Activated CD8-positive, alpha-beta T cell treated with anti-CD3 and anti-CD28 coated beads for 36 hours (primary cell): ENCODE data around the gene LCN9. TPM values are rescaled to one million over a fixed set of nuclear protein-coding genes. Genes with fewer than 3 reads are reported as not detected.

ENCODE experiments used
- ATAC-seq: fragments of 200-7000 bp; cut with Tn5 transposase; one replicate; pipeline ENCODE4 v1.10.0; 2021; ENCODE audit warnings: mild to moderate bottlenecking, moderate library complexity
- CTCF ChIA-PET: fragments of 350-600 bp; sonication (Branson Sonifier 250); formaldehyde crosslinking; loops from one replicate; lab custom pipeline; 2021; ENCODE audit warnings: antibody characterized with exemption; lab: Charles Lee
- POLR2A ChIA-PET: fragments of 350-600 bp; sonication (Branson Sonifier 250); formaldehyde crosslinking; loops from one replicate; lab custom pipeline; 2021; ENCODE audit warnings: antibody characterized with exemption; lab: Charles Lee
- DNase-seq: peaks from one replicate; pipeline ENCODE4 v3.0.0-alpha.2; 2020
- H3K27ac Mint-ChIP-seq: one replicate; pipeline ENCODE4 v1.8.0; 2021; ENCODE audit warnings: mild to moderate bottlenecking, mixed read lengths
- H3K27me3 Mint-ChIP-seq: one replicate; pipeline ENCODE4 v1.8.0; 2021; ENCODE audit warnings: mixed read lengths
- H3K36me3 Mint-ChIP-seq: one replicate; pipeline ENCODE4 v1.8.0; 2021; ENCODE audit warnings: low read depth, mixed read lengths
- H3K4me1 Mint-ChIP-seq: one replicate; pipeline ENCODE4 v1.8.0; 2021; ENCODE audit warnings: low read depth, mixed read lengths
- H3K4me3 Mint-ChIP-seq: one replicate; pipeline ENCODE4 v1.8.0; 2021; ENCODE audit warnings: mild to moderate bottlenecking, moderate library complexity, mixed read lengths
- H3K9me3 Mint-ChIP-seq: one replicate; pipeline ENCODE4 v1.8.0; 2021; ENCODE audit warnings: mixed read lengths
- CTCF ChIP-seq: fragments of 200-600 bp; IDR thresholded peaks from one replicate; pipeline ENCODE4 v1.8.0; 2022; ENCODE audit warnings: antibody characterized with exemption, mild to moderate bottlenecking
- intact Hi-C: fragments of 100-400 bp; cut with micrococcal nuclease; formaldehyde crosslinking; loops from one replicate; pipeline ENCODE4 v1.10.0; 2022
- total RNA-seq, 2 experiments: library from RNA; stranded (reverse); gene quantifications; one replicate each; pipeline ENCODE4 v1.2.3, GENCODE V29; 2021

LCN9 gene
- total RNA-seq, 2 experiments from 2014 or later = not detected

GRCh38 chr9:135701959-135702721, 39.0 kb downstream of the LCN9 start, which contains the start of gene KCNT1:
KCNT1 (plus strand) TSS chr9:135702185; CDS start chr9:135702259, 74 bp downstream.
- no peak within 1 kb of the TSS for H3K4me3 Mint-ChIP-seq

GRCh38 chr9:135703726-135704125, 40.6 kb downstream of the LCN9 start:
- Mint-ChIP-seq H3K36me3 (no peaks in the 10 kb centered on the region), H3K27ac (no peak overlapping the region), H3K27me3 (peaks cover 14% of the 10 kb centered on the region), H3K4me1 (no peaks in the 10 kb centered on the region), H3K9me3 (no peaks in the 10 kb centered on the region), H3K4me3 (no peak overlapping the region)
- ChIA-PET POLR2A (interaction anchor here (1.0 kb wide), 1 partner anchor 12 kb away, joined by 3 read pairs; no protein-coding TSS in a partner anchor), CTCF (no interaction called here)
- intact Hi-C loops = no loop called here
- ATAC-seq (no peak), DNase-seq (no peak)
- no peak for TF ChIP-seq CTCF

More at GRCh38 chr9:135701959-135702721, 39.0 kb downstream of the LCN9 start, which contains the start of gene KCNT1:
- POLR2A ChIA-PET = no interaction called here
- CTCF ChIA-PET = interaction anchor here (0.7 to 1.1 kb wide), 3 partner anchors 13 to 1455 kb away, joined by 3 read pairs; no protein-coding TSS in a partner anchor
- TF ChIP-seq CTCF = peak; percentile 93
- ATAC-seq (peak; percentile 84), DNase-seq (peak; percentile 65)
- Mint-ChIP-seq H3K27ac (no peak within 1 kb of the TSS), H3K36me3 (no peaks in the 10 kb centered on the region), H3K4me1 (no peaks in the 10 kb centered on the region), H3K27me3 (peaks cover 14% of the 10 kb centered on the region), H3K9me3 (no peaks in the 10 kb centered on the region)
- intact Hi-C loops = no loop called here

GRCh38 chr9:135704483-135704882, 41.4 kb downstream of the LCN9 start:
- ATAC-seq (no peak), DNase-seq (no peak)
- no peak overlapping the region for H3K27ac Mint-ChIP-seq
- TF ChIP-seq CTCF = no peak
- H3K36me3 Mint-ChIP-seq = no peaks in the 10 kb centered on the region
- H3K4me1 Mint-ChIP-seq = no peaks in the 10 kb centered on the region
- ChIA-PET CTCF (no interaction called here), POLR2A (interaction anchor here (1.0 kb wide), 1 partner anchor 11 kb away, joined by 3 read pairs; no protein-coding TSS in a partner anchor)
- intact Hi-C loops = no loop called here
- peaks cover 14% of the 10 kb centered on the region for H3K27me3 Mint-ChIP-seq
- no peak overlapping the region for H3K4me3 Mint-ChIP-seq
- no peaks in the 10 kb centered on the region for H3K9me3 Mint-ChIP-seq

GRCh38 chr9:135705376-135705775, 42.3 kb downstream of the LCN9 start:
- no peak for ATAC-seq
- Mint-ChIP-seq H3K36me3 (no peaks in the 10 kb centered on the region), H3K27me3 (peaks cover 12% of the 10 kb centered on the region), H3K4me3 (no peak overlapping the region), H3K9me3 (no peaks in the 10 kb centered on the region), H3K4me1 (no peaks in the 10 kb centered on the region), H3K27ac (no peak overlapping the region)
- ChIA-PET CTCF (no interaction called here), POLR2A (no interaction called here)
- intact Hi-C loops = no loop called here
- no peak for DNase-seq
- TF ChIP-seq CTCF = no peak

GRCh38 chr9:135706288-135706687, 43.2 kb downstream of the LCN9 start:
- H3K9me3 Mint-ChIP-seq = no peaks in the 10 kb centered on the region
- ChIA-PET POLR2A (no interaction called here), CTCF (no interaction called here)
- H3K27me3 Mint-ChIP-seq = peaks cover 8% of the 10 kb centered on the region
- H3K27ac Mint-ChIP-seq = no peak overlapping the region
- intact Hi-C loops = no loop called here
- no peak for ATAC-seq
- H3K4me1 Mint-ChIP-seq = no peaks in the 10 kb centered on the region
- H3K4me3 Mint-ChIP-seq = no peak overlapping the region
- TF ChIP-seq CTCF = no peak
- DNase-seq = no peak
- H3K36me3 Mint-ChIP-seq = no peaks in the 10 kb centered on the region
